ENCODE data around the gene FBXO21.
"Not testable (repeated sequence)": the region's sequence is repeated elsewhere in the genome, so short reads cannot be mapped to it uniquely, and the experiment has no call there.

Gene FBXO21

GRCh38 chr12:117227000-117227653 is 36.9 kb upstream of the FBXO21 start:
- TF ChIP-seq CTCF (IDR thresholded peaks at IDR 0.05; ENCODE audit: low read depth, low read length) = no peak
- no peak for DNase-seq (ENCODE audit: extremely low read depth, low read depth)

- no peak for DNase-seq (ENCODE audit: extremely low read depth, low read depth)
- TF ChIP-seq CTCF (IDR thresholded peaks at IDR 0.05; ENCODE audit: low read depth, low read length) = no peak
These were observed 36.2 kb upstream of the FBXO21 start for GRCh38 chr12:117226505-117226904.

GRCh38 chr12:117225179-117225578 is 34.9 kb upstream of the FBXO21 start:
- TF ChIP-seq CTCF (IDR thresholded peaks at IDR 0.05; ENCODE audit: low read depth, low read length) = no peak
- no peak for DNase-seq (ENCODE audit: extremely low read depth, low read depth)

GRCh38 chr12:117220947-117221346 is 30.7 kb upstream of the FBXO21 start:
- DNase-seq (ENCODE audit: extremely low read depth, low read depth) = not testable (repeated sequence)

- no peak for DNase-seq (ENCODE audit: extremely low read depth, low read depth)
- no peak for TF ChIP-seq CTCF (IDR thresholded peaks at IDR 0.05; ENCODE audit: low read depth, low read length)
These were observed 27.9 kb upstream of the FBXO21 start for GRCh38 chr12:117218149-117218548.

- DNase-seq (ENCODE audit: extremely low read depth, low read depth) = no peak
- TF ChIP-seq CTCF (IDR thresholded peaks at IDR 0.05; ENCODE audit: low read depth, low read length) = no peak
These were observed 26.4 kb upstream of the FBXO21 start for GRCh38 chr12:117216686-117217085.

GRCh38 chr12:117214797-117215196 is 24.5 kb upstream of the FBXO21 start:
- TF ChIP-seq CTCF (IDR thresholded peaks at IDR 0.05; ENCODE audit: low read depth, low read length) = no peak
- DNase-seq (ENCODE audit: extremely low read depth, low read depth) = no peak

GRCh38 chr12:117213295-117213808 is 23.1 kb upstream of the FBXO21 start:
- no peak for TF ChIP-seq CTCF (IDR thresholded peaks at IDR 0.05; ENCODE audit: low read depth, low read length)
- DNase-seq (ENCODE audit: extremely low read depth, low read depth) = no peak

All from AG09319 (cell line).